ENCODE data around the gene ATP13A4.

ATP13A4 gene

GRCh38 chr3:193556841-193557240 is 2.1 kb upstream of the ATP13A4 start:
- H3K27ac ChIP-seq = no peak overlapping the region
- TF ChIP-seq ZFX (IDR thresholded peaks at IDR 0.05) = no peak
- TF ChIP-seq CTCF (conservative IDR thresholded peaks at IDR 0.05) = no peak

GRCh38 chr3:193553586-193553985 is 1.1 kb downstream of the ATP13A4 start:
- TF ChIP-seq ZFX (IDR thresholded peaks at IDR 0.05) = no peak
- TF ChIP-seq CTCF (conservative IDR thresholded peaks at IDR 0.05) = no peak
- no peak overlapping the region for H3K27ac ChIP-seq

- no peak overlapping the region for H3K27ac ChIP-seq
- no peak for TF ChIP-seq ZFX (IDR thresholded peaks at IDR 0.05)
- no peak for TF ChIP-seq CTCF (conservative IDR thresholded peaks at IDR 0.05)
Observed at GRCh38 chr3:193552923-193553322, 1.8 kb downstream of the ATP13A4 start.

- TF ChIP-seq ZFX (IDR thresholded peaks at IDR 0.05) (no peak), CTCF (conservative IDR thresholded peaks at IDR 0.05) (no peak)
- H3K27ac ChIP-seq = no peak overlapping the region
Observed at GRCh38 chr3:193548406-193548805, 6.3 kb downstream of the ATP13A4 start.

GRCh38 chr3:193546129-193546528 is 8.6 kb downstream of the ATP13A4 start:
- TF ChIP-seq ZFX (IDR thresholded peaks at IDR 0.05) (no peak), CTCF (conservative IDR thresholded peaks at IDR 0.05) (no peak)
- no peak overlapping the region for H3K27ac ChIP-seq

- no peak overlapping the region for H3K27ac ChIP-seq
- TF ChIP-seq ZFX (IDR thresholded peaks at IDR 0.05) (no peak), CTCF (conservative IDR thresholded peaks at IDR 0.05) (no peak)
Observed at GRCh38 chr3:193545304-193545703, 9.4 kb downstream of the ATP13A4 start.

GRCh38 chr3:193544289-193544688 is 10.4 kb downstream of the ATP13A4 start:
- H3K27ac ChIP-seq = no peak overlapping the region
- TF ChIP-seq ZFX (IDR thresholded peaks at IDR 0.05) (no peak), CTCF (conservative IDR thresholded peaks at IDR 0.05) (no peak)
